NCI-H2081 treated with DMSO at 0.1 percent for 48 hours (cell line): ENCODE results near the gene ZC2HC1C.
A peak's percentile ranks its signal among the peaks of the same experiment; 100 is the strongest.
"Not testable (repeated sequence)": the region's sequence is repeated elsewhere in the genome, so short reads cannot be mapped to it uniquely, and the experiment has no call there.

Source experiments
- DNase-seq: peaks from one replicate; lab custom pipeline; 2025; lab: John Stamatoyannopoulos, UW

Gene ZC2HC1C

GRCh38 chr14:75091251-75091650 lies 21.8 kb downstream of the ZC2HC1C start:
- DNase-seq = no peak

- no peak for DNase-seq
These were observed 23.3 kb downstream of the ZC2HC1C start for GRCh38 chr14:75092698-75093097.

GRCh38 chr14:75094896-75095295 lies 25.5 kb downstream of the ZC2HC1C start:
- no peak for DNase-seq

DNA sequence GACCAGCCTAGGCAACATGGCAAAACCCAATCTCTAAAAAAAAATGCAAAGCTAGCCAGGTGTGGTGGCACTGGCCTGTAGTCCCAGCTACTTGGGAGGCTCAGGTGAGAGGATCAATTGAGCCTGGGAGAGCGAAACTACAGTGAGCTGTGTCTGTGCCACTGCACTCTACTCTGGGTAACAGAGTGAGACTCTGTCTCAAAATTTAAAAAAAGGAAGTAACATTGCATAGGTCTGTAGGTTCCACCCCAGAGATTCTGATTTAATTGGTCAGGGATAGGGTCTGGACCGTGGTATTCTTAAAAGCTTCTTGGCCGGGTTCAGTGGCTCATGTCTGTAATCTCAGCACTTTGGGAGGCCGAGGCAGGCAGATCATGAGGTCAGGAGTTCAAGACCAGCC lies 26.2 kb downstream of the ZC2HC1C start:
- DNase-seq = no peak

DNA sequence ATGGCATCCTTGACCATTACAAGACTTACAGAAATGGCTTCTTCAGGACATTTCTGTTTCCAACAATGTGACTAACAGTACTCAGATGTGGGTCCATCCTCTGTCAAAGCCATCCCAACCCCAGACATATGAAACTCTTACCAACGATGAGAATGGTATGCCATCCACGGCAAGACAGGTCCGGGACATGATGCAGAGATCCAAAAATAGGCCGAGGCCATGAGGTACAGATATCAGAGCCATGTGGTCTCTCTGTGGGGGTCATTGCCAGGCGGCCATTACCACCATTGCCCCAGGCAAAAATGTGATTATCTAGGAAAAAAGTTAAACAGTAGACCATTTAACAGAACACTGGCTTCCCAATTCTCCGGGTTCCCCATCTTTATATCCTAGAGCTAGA lies 27.5 kb downstream of the ZC2HC1C start:
- DNase-seq = no peak

GRCh38 chr14:75098212-75098611 lies 28.8 kb downstream of the ZC2HC1C start:
- no peak for DNase-seq

- no peak for DNase-seq
These were observed 29.2 kb downstream of the ZC2HC1C start for GRCh38 chr14:75098682-75099081.

DNA sequence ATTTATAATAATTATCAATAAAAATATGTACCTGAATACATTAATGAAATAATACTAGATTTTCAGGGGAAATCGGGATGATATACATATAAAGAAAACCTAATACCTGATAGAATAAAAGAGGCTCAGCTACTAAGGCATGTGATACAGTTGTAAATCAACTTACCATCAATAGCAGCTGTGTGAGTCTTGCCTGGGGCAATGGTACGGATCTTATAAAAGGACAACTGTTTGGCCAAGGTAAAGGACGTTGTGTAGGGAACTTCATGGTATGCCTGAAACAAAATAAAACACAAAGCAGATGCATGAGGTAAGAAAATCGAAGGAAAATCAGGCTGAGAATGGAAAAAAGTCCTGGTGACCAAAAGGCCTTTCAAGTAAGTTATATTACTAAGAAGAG lies 32.0 kb downstream of the ZC2HC1C start:
- no peak for DNase-seq

DNA sequence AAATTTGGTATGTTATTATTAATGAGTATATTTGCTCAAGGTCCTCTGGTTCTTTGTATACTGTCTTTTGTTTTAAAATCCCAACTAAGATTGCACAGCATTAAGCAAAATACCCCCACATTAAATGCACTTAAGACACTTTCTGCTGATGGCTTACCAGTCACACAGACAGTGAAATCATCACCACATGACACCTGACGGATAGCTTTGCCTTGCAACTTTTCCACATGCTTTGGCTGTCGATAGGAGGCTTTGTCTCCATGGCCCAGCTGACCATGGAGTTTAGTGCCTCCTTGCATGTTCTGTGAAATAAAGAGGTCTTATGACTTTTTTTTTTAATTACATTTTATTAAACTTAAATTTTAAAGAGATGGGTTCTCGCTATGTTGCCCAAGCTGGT lies 37.7 kb downstream of the ZC2HC1C start:
- DNase-seq = no peak

DNA sequence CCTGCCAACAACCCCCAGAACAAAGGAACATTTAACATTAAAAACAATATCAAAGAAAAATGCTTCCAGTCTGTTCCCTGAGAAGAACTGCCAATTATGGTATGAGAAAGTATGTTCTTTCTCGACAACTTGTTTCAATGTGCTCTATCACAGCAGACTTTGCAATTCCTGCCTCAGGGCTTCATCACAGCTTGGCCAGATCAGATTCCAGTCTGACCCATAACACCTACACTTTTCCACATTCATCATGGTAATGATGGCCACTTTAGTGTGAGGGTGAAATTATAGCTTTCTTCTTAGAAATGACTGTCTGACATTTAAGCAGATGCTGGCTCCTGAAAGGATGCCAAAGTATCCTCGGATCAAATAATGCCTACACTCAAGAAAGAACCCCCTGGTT lies 40.4 kb downstream of the ZC2HC1C start:
- no peak for DNase-seq

- no peak for DNase-seq
These were observed 44.6 kb downstream of the ZC2HC1C start for GRCh38 chr14:75113932-75114539.

DNA sequence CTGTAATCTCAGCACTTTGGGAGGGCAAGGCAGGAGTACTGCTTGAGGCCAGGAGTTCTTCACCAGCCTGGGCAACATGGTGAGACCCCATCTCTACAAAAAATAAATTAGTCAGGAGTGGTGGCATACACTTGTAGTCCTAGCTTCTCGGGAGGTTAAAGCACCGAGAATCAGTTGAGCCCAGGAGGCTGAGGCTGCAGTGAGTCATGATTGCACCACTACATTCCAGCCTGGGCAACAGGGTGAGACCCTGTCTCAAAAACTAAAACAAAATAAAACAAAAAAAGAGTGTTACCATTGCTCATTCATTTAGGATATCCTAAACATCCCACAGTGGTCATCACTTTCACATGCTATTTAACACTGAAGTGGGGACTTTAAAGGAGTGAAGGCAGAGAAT lies 49.6 kb downstream of the ZC2HC1C start:
- no peak for DNase-seq

DNA sequence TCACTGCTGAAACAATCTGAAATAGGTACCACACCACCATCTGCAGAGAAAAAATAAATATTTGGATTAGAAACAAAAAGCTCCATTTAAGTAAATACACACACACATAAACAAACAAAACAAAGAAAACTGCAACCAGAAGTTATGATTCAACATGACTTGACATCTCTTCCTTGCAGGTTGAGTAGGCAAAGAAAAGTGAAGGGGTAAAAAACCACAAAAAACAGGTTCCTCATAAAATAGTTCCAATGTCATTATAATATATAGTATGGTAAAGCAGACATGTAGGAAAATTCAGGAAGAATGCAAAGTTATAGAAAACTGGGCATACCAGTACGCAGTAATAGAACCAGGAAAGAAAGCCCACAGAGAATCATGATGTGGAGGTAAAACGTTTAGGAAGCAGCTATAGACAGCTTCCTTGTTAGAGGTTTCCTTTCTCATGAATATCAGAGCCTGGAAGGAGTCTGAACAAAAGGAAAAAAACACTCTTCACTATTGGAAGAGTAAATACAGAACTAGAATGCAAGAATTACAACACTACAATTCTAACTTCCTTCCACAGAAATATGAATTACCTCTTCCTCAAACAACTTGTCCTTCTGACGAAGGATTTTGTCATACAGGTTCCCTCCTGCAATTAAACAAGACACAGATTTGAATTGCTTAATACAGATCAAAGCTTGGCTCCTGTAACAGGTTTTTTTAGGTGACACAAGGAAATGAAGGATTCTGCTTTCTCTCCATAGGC lies 51.3 kb downstream of the ZC2HC1C start:
- no peak for DNase-seq

DNA sequence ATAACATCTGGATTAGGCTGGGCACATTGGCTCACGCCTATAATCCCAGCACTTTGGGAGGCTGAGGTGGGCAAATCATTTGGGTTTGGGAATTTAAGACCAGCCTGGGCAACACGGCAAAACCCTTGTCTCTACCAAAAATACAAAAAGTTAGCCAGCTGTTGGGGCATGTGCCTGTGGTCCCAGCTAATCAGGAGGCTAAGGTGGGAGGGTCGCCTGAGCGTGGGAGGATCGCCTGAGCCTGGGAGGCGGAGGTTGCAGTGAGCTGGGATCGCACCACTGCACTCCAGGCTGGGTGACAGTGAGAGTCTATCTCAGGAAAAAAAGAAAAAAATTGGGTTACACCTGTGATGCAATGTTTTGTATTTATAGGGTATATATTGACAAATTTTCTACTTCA lies 52.1 kb downstream of the ZC2HC1C start:
- no peak for DNase-seq

- no peak for DNase-seq
These were observed 54.5 kb downstream of the ZC2HC1C start for GRCh38 chr14:75123991-75124390.

DNA sequence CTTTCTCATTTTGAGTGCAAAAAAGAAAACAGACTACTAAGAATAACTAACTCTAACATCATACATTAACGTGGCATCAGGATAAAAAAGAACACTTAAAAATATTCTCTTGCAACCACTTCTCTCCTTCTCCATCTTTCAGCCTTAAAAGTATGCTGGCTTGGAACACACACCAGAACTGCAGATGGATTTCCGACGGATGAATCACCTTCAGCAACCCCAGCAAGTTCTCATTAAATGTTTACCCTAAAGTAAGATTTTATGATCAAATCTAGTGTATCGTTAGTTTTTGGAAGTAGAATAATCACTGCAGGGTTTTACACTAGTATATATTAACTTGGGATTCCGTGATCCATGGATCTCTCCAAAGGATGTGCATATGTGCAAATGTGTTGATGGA lies 56.2 kb downstream of the ZC2HC1C start:
- DNase-seq = no peak

- no peak for DNase-seq
These were observed 56.7 kb downstream of the ZC2HC1C start for GRCh38 chr14:75126121-75126544.

DNA sequence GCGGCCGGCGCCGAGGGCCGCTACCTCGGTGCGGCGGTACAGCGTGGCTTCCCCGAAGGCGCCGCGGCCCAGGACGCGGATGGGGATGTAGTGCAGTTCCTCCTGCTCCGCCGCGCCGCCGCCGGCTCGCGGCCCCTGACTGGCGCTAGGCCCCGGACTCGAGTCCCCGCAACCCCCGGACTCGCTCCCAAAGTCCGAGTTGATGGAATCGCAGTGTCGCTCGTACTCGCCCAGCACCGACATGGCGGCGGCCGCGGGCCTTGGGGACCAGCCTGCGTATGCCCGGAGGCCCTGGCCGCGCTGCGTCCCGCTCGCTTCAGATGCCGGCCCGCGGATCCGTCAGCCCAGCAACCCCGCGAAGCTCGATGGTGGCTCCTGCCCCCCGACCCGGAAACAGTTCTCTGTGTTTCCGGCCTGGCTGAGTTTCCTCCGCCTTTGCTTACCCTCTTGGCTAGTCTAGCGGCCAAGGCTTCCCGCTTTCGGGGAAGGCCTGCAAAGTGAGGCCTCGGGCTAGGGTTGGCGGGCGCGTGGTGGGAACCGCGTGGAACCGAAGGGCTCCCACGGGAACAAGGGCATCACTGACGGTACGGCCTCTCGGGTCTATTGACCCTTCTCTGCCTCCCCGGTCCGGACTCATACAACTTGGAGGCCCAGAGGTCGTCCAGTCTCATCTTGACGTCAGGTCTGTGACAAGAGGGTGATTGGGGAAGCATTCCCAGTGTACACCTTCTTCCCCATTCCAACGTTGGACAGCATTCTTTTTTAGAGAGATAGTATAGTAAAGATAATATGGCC lies 57.4 kb downstream of the ZC2HC1C start, which contains the start of gene NEK9:
TSS of gene NEK9 (minus strand) at position 370 of the 795 bp plus-strand sequence. CDS start at position 243, 127 bp downstream.
- peak; percentile 5 for DNase-seq

DNA sequence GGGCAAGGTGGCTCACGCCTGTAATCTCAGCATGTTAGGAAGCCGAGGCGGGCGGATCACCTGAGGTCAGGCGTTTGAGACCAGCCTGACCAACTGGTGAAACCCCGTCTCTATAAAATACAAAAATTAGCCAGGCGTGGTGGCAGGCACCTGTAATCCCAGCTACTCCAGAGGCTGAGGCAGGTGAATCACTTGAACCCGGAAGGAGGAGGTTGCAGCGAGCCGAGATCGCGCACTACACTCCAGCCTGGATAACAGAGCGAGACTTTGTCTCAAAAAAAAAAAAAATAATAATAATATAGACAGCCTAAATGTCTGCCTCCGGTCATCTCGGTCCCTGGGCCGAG lies 58.0 kb downstream of the ZC2HC1C start:
- not testable (repeated sequence) for DNase-seq

- DNase-seq = no peak
These were observed 58.6 kb downstream of the ZC2HC1C start for GRCh38 chr14:75127903-75128595.

GRCh38 chr14:75128596-75128990 lies 59.2 kb downstream of the ZC2HC1C start:
- no peak for DNase-seq
